SH-SY5Y (cell line): ENCODE results near the gene THADA.

Experiments used
- GATA2 ChIP-seq: IDR thresholded peaks from 2 replicates; pipeline ENCODE4 v1.6.1; 2011; ENCODE audit warnings: mild to moderate bottlenecking, low read depth, low read length
- GATA3 ChIP-seq: IDR thresholded peaks from 2 replicates; pipeline ENCODE4 v1.6.1; 2011; ENCODE audit warnings: low read depth, mild to moderate bottlenecking, low read length, moderate library complexity

DNA sequence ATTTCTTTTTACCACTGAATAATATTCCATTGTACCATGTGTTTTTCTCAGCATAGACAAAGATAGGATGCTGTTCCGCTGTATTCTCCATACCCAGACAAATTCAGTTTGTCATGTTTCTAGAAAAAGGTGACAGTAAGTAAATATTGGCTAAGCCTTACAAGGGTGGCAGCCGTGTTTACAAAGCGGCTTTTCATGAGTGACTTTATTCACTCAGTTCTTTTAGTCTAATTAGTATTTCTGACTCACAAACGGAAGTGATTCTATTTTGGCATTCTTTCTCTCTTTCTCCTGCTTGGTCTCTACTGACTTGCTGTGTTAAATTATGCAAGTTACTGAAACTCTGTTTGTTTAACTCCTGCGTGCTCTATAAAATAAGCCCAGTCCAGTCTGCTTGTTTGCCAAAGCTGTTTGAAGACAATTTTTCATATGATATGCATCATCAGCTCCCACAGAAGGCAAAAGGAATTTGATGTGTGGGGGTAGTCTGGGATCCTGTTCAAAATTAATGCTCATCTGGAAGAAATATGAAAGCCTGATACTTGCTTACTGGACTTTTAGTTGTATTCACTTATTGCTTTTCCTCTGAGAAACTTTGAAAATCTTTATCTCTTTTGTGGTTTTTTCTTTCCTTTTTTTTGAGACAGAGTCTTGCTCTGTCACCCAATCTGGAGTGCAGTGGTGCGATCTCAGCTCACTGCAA is 38.9 kb upstream of the THADA start:
- TF ChIP-seq GATA2, result no peak
- no peak for TF ChIP-seq GATA3
